SKM-1 treated with dmso at 0.1 percent for 144 hours (cell line): ENCODE measurements around the gene ITGA2.

Source experiments
- DNase-seq: peaks from one replicate; lab custom pipeline; 2025; ENCODE audit not compliant: unreplicated experiment; lab: John Stamatoyannopoulos, UW

Gene ITGA2

DNA sequence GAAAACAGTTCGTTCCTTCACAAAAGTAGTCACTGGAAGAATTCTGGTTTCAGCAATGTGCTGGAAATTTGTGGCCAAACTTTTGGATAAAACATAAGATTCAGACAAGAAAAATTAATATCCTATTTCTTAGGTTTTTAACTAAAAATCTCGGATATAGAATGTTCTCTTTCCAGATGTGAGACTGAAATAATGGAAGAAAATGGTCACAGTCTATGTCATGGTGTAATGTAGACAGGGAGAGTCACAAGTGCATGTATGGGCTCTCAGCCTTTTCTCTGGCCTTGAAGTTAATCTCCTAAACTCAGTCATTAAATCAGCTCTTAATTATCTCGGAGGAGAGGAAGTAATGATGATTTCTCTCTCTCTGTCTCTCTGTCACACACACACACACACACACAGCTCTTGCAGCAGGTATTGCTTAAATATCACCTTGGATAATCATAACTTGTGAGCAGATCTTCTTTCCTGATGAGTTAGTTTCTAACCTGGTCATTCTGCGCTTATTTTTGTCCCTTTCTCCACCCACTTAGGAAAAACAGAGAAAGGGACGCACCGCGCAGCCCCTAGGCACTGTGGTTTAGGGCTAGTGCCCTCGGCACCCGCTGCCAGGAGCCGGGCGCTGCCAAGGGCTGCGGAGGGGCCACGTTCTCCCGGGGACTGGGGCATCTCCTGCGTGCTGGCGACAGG, 672 bp upstream of the ITGA2 start:
- DNase-seq: no peak

DNA sequence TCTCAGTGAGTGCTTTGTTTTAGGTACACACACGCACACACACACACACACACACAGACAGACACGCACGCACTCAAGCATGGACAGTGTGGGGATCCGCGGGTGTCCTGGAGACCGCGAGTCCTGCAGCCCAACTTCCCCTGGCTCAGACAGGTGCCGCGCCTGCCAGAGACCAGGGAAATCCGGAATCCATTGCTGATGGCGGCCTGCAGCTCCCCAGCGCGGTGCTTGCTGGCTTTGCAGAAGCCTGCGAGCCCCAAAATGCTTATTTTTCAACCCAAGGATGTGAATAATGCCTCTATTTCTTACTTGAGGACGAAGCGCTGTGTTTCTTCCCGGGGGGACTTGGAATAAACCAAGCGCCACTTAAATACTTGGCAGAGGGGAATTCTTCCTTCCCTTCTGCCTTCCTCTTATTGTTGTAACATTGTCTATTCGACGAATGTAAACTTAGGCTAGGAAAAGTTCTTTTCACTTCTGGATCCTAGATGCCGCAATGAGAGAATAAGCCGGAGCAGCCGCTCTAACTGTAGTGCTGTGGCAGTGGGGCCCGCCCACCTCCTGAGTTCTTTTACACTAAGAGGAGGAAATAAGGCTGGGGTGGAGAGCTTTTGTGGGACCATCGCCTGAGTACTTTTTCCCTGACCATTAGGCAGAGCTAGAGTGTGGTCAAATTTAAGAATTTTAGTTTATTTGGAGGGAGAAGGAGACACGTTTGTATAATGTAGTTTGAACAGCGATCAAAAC, 802 bp downstream of the ITGA2 start:
- DNase-seq: peak; percentile 18

DNA sequence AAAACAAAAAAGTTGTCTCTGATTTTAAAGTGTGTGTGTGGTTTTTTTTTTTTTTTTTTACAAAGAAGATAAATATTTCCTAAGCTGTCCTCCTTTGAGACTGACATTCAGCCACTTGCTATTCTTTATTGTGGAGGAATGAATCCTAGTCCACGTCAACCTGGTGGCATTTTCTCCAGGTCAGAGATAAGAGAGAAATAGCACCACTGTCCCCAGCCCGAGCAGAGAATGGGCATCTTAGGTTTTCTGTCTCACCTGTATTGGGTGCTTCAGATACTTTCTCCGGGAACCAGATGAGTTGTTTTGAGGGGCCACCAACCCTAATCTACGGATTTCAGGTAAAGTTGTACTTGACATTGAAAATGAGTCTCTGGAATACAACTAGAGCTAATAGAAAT, 1.4 kb downstream of the ITGA2 start:
- no peak for DNase-seq

DNA sequence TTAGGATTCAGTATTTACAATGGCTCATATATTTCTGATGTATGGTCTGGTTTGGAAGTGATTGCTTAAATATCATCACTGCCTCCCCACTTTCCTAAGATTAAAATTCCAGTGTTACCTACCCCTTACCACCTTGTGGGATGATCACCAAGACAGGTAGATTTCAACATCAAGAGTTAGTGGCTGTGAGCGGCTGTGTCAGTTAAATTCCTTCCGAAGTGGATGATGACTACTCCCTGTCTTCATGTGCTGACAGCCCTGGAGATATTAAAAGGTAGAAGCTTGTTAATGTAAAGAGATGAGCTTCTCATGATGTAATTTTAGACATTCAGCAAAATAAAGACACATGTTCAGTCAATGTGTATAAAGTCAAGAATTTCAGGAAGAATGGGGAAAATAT, 4.2 kb downstream of the ITGA2 start:
- no peak for DNase-seq

DNA sequence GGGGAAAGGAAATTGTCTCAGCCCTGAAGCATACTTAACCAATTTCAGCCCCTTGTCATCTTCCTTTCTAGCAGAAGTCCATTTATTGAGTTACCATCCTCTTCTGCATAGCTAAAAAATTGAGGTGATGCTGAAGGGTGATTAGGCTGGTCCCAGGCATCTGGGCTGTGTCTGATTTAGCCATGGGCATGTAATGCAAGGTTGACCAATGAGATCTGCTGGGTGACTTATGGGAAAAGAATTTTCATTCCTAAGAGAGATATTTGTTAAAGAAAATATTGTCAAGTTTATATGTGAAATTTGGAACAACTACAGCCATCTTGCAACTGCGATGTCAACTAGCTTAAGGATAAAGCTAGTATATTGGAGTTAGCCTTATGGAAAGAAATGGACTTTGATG, 5.1 kb downstream of the ITGA2 start:
- no peak for DNase-seq

DNA sequence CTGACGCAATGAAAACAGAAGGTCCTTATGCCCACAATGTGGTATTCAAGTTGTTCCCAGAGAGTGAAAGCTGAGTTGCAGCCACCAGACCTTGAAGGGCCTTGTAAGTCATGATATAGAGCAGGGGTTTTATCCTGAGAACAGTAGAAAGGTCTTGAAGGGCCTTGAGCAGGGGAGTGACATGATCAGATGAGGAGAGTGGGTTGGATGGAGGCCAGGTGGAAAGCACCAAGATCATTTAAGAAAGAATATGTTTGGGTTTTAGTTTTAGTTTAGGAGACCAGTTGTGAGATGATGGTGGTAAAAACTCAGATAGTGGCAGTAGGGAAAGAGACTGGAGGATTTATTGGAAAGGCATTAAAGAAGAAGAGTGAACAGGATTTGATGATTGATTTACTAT, 5.9 kb downstream of the ITGA2 start:
- DNase-seq: no peak

DNA sequence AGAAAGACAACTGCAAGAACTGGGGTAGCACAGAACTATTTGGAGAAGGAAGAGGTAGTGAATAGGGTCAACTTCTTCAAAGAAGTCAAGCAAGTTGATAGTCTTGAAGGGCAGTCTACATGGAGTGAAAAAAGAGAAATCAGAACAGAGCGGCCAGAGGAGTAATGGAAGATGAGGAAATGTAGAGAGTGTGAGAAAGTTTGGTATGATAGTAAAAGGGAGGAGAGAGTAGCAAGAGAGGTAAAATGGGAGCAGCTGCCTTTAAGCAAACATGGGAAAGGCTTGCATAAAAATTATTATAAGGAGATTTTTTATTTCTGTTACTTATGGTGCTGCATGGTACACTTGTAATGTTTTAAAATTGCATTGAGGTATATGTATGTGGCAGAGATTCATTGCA, 6.8 kb downstream of the ITGA2 start:
- no peak for DNase-seq

DNA sequence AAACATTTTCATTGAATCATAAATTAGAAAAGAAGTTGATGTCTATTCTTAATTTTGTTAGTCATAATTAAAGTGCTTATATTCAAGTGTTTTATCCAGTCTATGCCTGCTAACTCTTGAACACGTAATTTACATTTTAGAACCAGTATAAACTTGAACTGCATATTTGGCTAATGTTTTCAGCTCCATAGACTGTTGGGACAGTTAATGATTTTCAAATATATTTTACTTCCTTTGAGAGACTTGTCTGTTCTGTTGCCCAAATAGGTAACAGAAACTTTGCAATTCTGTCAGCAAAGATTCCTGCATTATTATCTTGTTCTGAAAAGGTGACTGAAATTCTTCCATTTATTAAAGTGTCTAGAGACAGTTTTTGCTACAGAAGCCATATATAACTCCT, 7.8 kb downstream of the ITGA2 start:
- DNase-seq: no peak

DNA sequence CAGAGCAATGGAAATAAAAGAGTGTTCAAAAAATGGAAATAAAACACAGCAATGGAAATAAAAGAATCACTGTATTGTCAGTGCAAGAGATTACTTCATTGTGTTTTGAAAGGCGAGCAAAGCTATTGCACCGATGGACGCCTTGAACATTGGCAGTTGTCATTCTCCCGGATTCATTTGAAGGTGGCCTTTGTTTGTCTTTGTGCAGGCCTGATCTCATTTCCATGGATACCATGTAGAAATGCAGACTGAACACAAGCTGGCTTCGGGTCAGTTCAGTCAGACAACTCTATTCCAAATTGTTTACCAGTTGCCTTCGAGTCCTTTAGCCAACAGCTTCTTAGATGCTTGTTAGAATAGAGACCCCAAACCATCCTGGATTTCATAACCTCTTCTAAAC, 8.3 kb downstream of the ITGA2 start:
- DNase-seq: no peak

DNA sequence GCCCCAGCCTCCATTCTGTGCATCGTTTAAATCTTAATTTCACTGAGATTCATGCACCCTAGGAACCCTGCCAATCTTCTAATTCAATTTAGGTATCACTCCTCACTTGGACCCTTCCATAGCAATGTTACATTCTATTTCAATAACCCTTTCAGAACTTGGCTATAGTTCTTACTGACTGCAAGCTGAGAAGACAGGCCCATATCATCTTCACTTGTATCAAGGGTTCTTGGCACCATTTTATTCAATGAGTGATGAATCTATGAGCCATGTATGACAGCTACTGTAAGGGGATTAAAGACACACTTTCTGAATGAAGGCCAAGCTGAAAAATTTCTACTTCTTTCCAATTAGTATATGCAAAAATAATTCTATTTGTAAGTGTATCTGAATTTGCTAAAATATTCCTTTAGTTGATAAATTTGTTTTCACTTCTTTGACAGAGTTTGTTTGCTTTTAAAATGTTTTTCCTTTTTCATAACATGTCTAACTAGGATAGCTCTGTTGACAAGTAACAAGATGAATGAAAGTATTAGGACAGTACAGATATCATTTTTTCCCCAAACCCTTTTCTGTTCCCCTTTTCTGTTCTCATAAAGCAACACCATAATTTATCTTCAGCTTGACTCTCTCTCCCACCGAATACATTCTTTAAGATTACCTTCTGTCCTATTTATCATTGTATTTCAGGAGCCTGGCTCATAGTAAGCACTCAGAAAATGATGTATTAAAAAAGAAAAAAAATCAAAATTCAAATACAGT, 9.6 kb downstream of the ITGA2 start:
- DNase-seq: no peak

DNA sequence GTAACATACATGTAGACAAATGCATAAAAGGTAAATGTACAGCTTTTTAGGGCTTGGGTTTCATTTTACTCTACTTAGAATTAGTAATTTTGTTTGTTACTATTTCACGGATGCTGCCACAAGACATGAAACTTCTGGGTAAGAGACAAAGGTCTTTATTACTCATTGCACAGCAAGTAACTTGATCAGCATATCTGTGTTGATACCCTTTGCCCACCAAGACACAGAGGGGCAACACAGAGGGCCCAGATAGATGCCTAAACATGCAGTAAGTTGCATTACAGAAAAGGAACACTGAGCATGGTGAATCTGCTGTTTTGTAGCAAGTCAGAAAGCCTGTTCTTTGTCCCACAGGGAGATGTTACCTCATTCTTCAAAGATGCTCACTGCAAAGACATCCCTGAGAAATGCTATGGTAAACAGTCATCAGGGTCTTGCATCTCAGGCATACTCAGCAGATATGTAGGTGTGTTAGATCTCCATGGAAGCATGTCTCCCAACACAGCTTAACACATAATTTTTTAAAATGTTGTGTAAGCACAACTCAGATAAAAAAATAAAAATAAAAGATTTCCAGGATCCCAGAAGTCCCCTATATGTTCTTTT, 10.3 kb downstream of the ITGA2 start:
- DNase-seq: no peak

DNA sequence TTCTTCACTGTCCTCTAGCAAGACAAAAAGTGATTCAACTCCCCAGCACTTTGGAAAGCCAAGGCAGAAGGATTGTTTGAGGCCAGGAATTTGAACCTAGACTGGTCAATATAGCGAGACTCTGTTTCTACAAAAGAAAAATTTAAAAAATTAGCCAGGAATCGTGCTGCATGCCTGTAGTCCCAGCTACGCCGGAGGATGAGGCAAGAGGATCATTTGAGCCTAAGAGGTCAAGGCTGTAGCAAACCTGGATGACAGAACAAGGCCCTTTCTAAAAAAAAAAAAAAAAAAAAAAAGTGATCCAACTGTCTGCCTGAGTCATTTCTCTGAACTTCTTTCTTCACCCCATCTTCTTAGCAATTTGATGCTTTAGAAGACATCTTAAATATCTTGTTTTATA, 12.4 kb downstream of the ITGA2 start:
- DNase-seq: no peak

DNA sequence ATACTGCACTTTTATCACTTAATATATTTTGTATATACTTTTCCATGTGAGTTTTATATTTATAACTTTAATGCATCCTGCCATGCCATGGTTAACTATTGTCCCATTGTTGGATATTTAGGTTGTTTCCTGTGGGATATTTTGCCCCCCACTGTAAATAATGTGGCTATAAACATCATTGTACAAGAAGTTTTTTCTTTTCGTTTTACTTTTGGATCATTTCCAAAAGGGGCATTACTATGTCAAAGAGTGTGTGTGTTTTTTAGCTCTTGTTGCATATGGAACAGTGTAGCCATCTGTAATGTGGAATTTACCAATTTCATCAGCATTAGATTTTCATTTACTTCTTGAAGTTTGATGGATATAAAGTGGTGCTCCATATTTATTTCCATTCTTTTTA, 13.3 kb downstream of the ITGA2 start:
- no peak for DNase-seq

DNA sequence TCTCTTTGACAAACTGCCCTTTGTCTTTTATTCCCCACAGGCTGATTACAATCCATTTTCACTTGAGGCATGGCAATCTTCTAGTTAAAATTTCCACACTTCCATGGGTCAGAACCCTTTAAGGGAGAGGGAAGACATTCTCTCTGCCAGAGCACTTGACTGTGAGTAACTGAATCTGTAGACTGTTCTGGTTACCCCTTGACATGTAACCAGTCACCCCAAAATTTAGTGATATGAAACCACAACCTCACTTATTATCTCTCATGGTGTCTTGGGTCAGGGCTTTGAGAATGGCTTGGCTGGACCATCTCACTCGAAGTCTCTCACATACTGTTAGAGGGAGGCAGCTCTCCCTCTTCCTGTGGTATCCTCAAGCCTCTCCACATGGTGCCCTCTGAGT, 14.0 kb downstream of the ITGA2 start:
- no peak for DNase-seq

DNA sequence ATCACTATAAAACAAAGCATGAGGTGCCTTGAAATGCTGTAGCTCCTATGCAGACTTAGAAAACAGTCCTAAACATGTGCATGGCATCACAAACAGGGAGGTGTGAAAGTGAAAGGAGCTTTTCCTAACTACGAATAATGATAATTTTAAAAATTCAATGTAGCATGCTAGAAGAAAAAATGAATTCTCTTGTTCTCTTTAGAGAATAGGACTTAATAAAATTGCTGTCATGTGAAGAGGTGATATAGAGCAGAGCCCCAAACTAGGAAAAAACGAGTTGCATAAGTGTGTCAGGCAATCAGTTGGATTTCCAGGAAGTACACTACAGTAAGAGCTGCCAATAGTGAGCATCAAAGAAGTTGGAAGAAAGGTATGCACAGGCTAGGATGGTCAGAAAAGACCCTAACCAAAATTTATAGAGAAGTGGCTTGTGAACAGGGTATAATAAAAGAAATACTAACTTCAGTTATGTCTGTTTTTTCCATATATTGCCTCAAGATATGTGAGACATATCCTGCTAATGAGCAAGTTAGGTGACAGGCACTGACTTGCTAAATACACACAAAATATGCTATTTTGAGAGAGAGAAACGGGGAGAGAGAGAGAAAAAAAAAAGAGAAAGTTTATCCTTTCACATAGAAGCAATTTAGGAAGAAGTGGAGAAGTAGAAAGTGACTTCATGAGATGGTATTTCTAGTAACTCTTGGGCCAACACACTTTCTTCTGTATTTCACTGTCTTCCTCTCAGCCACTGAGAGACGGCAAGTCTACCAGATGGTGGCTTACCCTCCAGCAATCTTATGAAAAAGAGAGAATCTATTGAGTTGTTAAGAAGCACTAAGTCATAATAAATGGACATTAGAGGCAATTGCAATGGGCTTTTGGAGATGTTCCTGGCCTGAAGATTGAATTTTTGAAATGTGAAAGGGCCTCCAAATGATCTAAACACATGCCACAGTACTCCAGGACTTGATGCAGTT, 18.0 kb downstream of the ITGA2 start:
- no peak for DNase-seq

DNA sequence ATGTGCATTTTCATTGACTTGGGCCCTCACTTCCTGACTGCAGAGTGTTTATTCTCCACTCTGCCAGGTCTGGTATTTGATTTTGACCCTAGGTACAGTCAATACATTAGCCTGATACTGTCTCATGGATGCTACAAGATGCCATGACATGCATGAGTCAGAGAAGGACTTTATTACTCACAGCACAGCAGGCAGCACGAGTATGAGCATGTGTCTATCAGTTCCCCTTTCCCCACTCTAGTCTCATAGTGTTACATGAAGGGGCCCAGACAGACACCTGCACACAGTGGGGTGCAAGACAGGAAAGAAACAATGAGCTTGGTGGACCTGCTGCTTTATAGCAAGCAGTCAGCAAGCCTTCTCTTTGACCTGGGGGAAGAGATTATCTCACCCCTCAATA, 19.6 kb downstream of the ITGA2 start:
- DNase-seq: no peak

DNA sequence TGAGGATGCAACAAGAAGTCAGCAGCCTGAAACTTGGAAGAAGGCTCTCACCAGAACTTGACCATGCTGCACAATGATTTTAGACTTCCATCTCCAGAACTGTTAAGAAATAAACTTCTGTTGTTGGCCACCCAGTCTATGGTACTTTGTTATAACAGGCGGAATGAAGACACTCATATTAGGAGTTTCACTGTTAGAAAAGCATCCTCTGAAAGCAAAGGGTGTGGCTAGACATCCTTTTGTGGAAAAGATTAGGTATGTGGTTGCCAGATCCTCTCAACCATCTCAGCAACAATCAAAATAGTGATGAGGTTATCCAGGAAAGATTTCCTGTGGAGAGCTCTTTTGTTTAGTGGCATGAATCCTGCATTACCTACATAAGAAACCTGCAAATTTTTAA, 20.7 kb downstream of the ITGA2 start:
- DNase-seq: no peak

DNA sequence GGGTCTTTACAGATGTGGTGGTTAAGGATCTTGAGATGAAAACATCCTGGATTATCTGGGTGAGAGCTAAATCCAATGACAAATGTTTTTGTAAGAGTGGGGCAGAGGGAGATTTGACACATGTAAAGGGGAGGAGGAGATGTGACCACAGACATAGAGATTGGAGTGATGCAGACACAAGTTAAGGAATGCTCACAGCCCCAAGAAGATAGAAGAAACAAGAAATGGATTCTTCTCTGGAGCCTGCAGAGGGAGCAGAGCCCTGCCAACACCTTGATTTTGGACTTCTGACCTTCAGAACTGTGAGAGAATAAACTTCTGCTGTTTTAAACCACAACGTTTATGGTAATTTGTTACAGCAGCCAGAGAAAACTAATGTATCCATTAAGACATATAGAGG, 21.7 kb downstream of the ITGA2 start:
- no peak for DNase-seq

DNA sequence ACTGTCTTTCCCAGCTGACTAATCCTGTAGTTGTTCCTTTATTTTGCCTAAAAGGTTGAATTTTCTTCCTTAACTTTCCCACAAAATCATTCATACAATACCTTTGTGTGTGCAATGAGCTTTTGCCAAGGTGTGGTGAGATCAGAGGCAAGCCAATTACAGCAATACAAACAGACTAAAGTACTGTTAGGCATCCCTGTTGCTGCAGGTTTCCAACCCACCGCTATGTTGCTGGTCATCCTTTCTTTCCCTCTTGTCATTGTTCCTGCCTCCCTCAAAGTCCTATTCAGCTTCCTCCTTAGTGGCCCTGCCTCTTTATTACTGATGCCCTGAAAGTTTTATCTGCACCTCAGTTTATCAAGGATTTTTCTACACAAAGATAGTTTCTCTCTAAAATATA, 22.1 kb downstream of the ITGA2 start:
- DNase-seq: no peak

DNA sequence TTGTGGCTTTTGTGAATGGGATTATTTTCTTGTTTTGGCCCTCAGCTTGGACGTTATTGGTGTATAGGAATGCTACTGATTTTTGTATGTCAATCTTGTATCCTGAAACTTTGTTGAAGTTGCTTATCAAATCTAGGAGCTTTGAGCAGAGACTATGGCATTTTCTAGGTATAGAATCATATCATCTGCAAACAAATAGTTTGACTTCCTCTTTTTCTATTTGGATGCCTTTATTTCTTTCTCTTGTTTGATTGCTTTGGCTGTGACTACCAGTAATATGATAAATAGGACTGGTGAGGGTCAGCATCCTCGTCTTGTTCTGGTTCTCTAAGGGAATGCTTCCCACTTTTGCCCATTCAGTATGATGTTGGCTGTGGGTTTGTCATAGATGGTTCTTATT, 24.7 kb downstream of the ITGA2 start:
- DNase-seq: no peak

DNA sequence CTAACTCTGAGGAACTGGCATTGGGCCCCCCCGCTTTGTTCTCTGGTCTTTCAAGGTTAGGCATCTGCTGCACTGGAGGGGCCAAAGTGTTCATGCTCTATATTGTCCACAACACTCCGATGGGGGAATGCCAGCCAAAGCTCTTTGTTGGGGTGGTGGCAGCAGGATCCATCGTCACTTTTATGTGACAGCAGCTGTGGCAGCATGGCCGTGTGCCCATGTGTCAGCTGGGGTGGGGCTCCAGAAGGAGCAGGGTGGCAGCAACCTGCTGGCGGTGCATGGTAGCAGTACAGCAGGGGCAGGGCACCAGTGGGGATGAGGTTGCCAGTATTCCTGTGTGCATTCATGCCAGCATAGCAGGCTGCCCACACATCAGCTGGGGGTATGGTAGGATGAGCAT, 28.2 kb downstream of the ITGA2 start:
- no peak for DNase-seq
